Fibroblast of the aortic adventitia (primary cell): ENCODE results near the gene MCM3AP. TPM values are rescaled to one million over a fixed set of nuclear protein-coding genes. Genes with fewer than 3 reads are reported as not detected.

ENCODE experiments used
- DNase-seq: peaks from one replicate; pipeline ENCODE4 v3.0.0-alpha.2; 2010; ENCODE audit warnings: low read depth
- H3K4me3 ChIP-seq: 2 replicates; pipeline ENCODE4 v1.5.1; 2011; ENCODE audit warnings: low read depth, mild to moderate bottlenecking, control low read depth, low read length, moderate library complexity
- CTCF ChIP-seq: IDR thresholded peaks from 2 replicates; pipeline ENCODE4 v1.5.1; 2011; ENCODE audit warnings: mild to moderate bottlenecking, low read length, control low read depth, inconsistent platforms; ENCODE audit not compliant: insufficient read depth
- total RNA-seq: library from RNA; depleted of rRNA; stranded (reverse); fragments of >200 nt; gene quantifications from 2 replicates; pipeline ENCODE4 v1.2.3, GENCODE V29; 2012; ENCODE audit warnings: low replicate concordance

MCM3AP gene
- total RNA-seq, 1 donor: 66.4 TPM

- no peak for DNase-seq
- no peak overlapping the region for H3K4me3 ChIP-seq
- TF ChIP-seq CTCF: no peak
Observed at GRCh38 chr21:46264690-46265144, 20.7 kb downstream of the MCM3AP start.

GRCh38 chr21:46264046-46264689 lies 21.2 kb downstream of the MCM3AP start:
- no peak for TF ChIP-seq CTCF
- H3K4me3 ChIP-seq: no peak overlapping the region
- DNase-seq: no peak

GRCh38 chr21:46256501-46256994 lies 28.9 kb downstream of the MCM3AP start:
- TF ChIP-seq CTCF: no peak
- no peak overlapping the region for H3K4me3 ChIP-seq
- DNase-seq: no peak

GRCh38 chr21:46255758-46256337 lies 29.6 kb downstream of the MCM3AP start:
- H3K4me3 ChIP-seq: no peak overlapping the region
- DNase-seq: no peak
- TF ChIP-seq CTCF: no peak

- no peak for DNase-seq
Observed at GRCh38 chr21:46255166-46255565, 30.2 kb downstream of the MCM3AP start.

GRCh38 chr21:46254208-46254975 lies 31.0 kb downstream of the MCM3AP start:
- no peak for DNase-seq
- H3K4me3 ChIP-seq: no peak overlapping the region
- TF ChIP-seq CTCF: no peak

More at GRCh38 chr21:46255166-46255565, 30.2 kb downstream of the MCM3AP start:
- no peak overlapping the region for H3K4me3 ChIP-seq
- TF ChIP-seq CTCF: no peak
